WERI-Rb-1 (cell line): ENCODE measurements around the gene MTRF1.

Experiments used
- DNase-seq: peaks from one replicate; pipeline ENCODE4 v3.0.0-alpha.2; 2020
- H3K27ac ChIP-seq: fragments of 250-450 bp; sonication (Bioruptor Pico); 2 replicates; pipeline ENCODE4 v1.5.1; 2020; ENCODE audit warnings: mild to moderate bottlenecking, moderate library complexity
- H3K27me3 ChIP-seq: fragments of 250-450 bp; sonication (Bioruptor Pico); 2 replicates; pipeline ENCODE4 v1.5.1; 2021; ENCODE audit warnings: mild to moderate bottlenecking, low read depth, moderate library complexity; ENCODE audit not compliant: insufficient read depth, severe bottlenecking
- H3K36me3 ChIP-seq: fragments of 250-450 bp; sonication (Bioruptor Pico); 2 replicates; pipeline ENCODE4 v1.5.1; 2020; ENCODE audit warnings: mild to moderate bottlenecking, moderate library complexity
- H3K4me3 ChIP-seq: 2 replicates; pipeline ENCODE4 v1.5.1; 2011; ENCODE audit warnings: low read depth, mild to moderate bottlenecking, control low read depth, low read length
- H3K9me3 ChIP-seq: fragments of 250-450 bp; sonication (Bioruptor Pico); 2 replicates; pipeline ENCODE4 v1.5.1; 2021; ENCODE audit warnings: mild to moderate bottlenecking, moderate library complexity; ENCODE audit not compliant: severe bottlenecking
- CTCF ChIP-seq: IDR thresholded peaks from 2 replicates; pipeline ENCODE4 v1.5.1; 2011; ENCODE audit warnings: low read depth, mild to moderate bottlenecking, control low read depth, inconsistent platforms, low read length

The MTRF1 gene

GRCh38 chr13:41257535-41257934 is 5.8 kb downstream of the MTRF1 start:
- no peak for DNase-seq
- no peaks in the 10 kb centered on the region for H3K9me3 ChIP-seq
- TF ChIP-seq CTCF, result no peak
- no peak overlapping the region for H3K4me3 ChIP-seq
- H3K27me3 ChIP-seq, result no peaks in the 10 kb centered on the region
- H3K36me3 ChIP-seq, result no peaks in the 10 kb centered on the region
- H3K27ac ChIP-seq, result no peak overlapping the region

GRCh38 chr13:41254902-41255301 is 8.5 kb downstream of the MTRF1 start:
- no peak for TF ChIP-seq CTCF
- Histone ChIP-seq H3K27me3 (no peaks in the 10 kb centered on the region), H3K9me3 (no peaks in the 10 kb centered on the region), H3K27ac (no peak overlapping the region), H3K36me3 (no peaks in the 10 kb centered on the region), H3K4me3 (no peak overlapping the region)
- no peak for DNase-seq

GRCh38 chr13:41250993-41251392 is 12.4 kb downstream of the MTRF1 start:
- TF ChIP-seq CTCF, result no peak
- H3K27ac ChIP-seq, result no peak overlapping the region
- H3K9me3 ChIP-seq, result no peaks in the 10 kb centered on the region
- H3K4me3 ChIP-seq, result no peak overlapping the region
- no peak for DNase-seq
- no peaks in the 10 kb centered on the region for H3K36me3 ChIP-seq
- H3K27me3 ChIP-seq, result no peaks in the 10 kb centered on the region

GRCh38 chr13:41246969-41247680 is 16.3 kb downstream of the MTRF1 start:
- no peak overlapping the region for H3K27ac ChIP-seq
- no peak for DNase-seq
- no peak overlapping the region for H3K4me3 ChIP-seq
- H3K27me3 ChIP-seq, result no peaks in the 10 kb centered on the region
- no peaks in the 10 kb centered on the region for H3K9me3 ChIP-seq
- no peak for TF ChIP-seq CTCF
- H3K36me3 ChIP-seq, result no peaks in the 10 kb centered on the region

GRCh38 chr13:41244556-41244955 is 18.8 kb downstream of the MTRF1 start:
- TF ChIP-seq CTCF, result no peak
- no peaks in the 10 kb centered on the region for H3K27me3 ChIP-seq
- no peak overlapping the region for H3K27ac ChIP-seq
- no peak overlapping the region for H3K4me3 ChIP-seq
- DNase-seq, result no peak
- no peaks in the 10 kb centered on the region for H3K9me3 ChIP-seq
- no peaks in the 10 kb centered on the region for H3K36me3 ChIP-seq

- H3K9me3 ChIP-seq, result no peaks in the 10 kb centered on the region
- DNase-seq, result no peak
- TF ChIP-seq CTCF, result no peak
These were observed 21.8 kb downstream of the MTRF1 start for GRCh38 chr13:41241626-41242025.

More at GRCh38 chr13:41241626-41242025, 21.8 kb downstream of the MTRF1 start:
- Histone ChIP-seq H3K36me3 (no peaks in the 10 kb centered on the region), H3K27me3 (no peaks in the 10 kb centered on the region), H3K4me3 (no peak overlapping the region), H3K27ac (no peak overlapping the region)
